ENCODE results near the gene EVA1A.

The EVA1A gene

GRCh38 chr2:75571730-75572430 lies 11.1 kb upstream of the EVA1A start:
- Histone ChIP-seq H3K9me3 (ENCODE audit: control insufficient read depth, insufficient read depth, low read depth, low read length) (no peaks in the 10 kb centered on the region), H3K9ac (ENCODE audit: low read length) (no peak overlapping the region), H3K27ac (ENCODE audit: low read depth, low read length) (no peak overlapping the region), H3K4me3 (ENCODE audit: low read depth, low read length) (no peak overlapping the region), H3K27me3 (ENCODE audit: control insufficient read depth, insufficient read depth, low read length) (no peaks in the 10 kb centered on the region), H3K4me1 (ENCODE audit: control insufficient read depth, insufficient read depth, low read length) (peaks cover 7% of the 10 kb centered on the region; the same call in 1 of the 2 replicates), H3K36me3 (ENCODE audit: control insufficient read depth, insufficient read depth, low read length) (no peaks in the 10 kb centered on the region)

- no peak overlapping the region for H3K4me3 ChIP-seq (ENCODE audit: low read depth, low read length)
- no peaks in the 10 kb centered on the region for H3K27me3 ChIP-seq (ENCODE audit: control insufficient read depth, insufficient read depth, low read length)
- no peaks in the 10 kb centered on the region for H3K36me3 ChIP-seq (ENCODE audit: control insufficient read depth, insufficient read depth, low read length)
- H3K27ac ChIP-seq (ENCODE audit: low read depth, low read length) = no peak overlapping the region
- H3K9me3 ChIP-seq (ENCODE audit: control insufficient read depth, insufficient read depth, low read depth, low read length) = no peaks in the 10 kb centered on the region
- no peak overlapping the region for H3K9ac ChIP-seq (ENCODE audit: low read length)
- peaks cover 7% of the 10 kb centered on the region; the same call in 1 of the 2 replicates for H3K4me1 ChIP-seq (ENCODE audit: control insufficient read depth, insufficient read depth, low read length)
Observed at GRCh38 chr2:75570948-75571729, 10.4 kb upstream of the EVA1A start.

- no peak overlapping the region for H3K9ac ChIP-seq (ENCODE audit: low read length)
- no peaks in the 10 kb centered on the region for H3K27me3 ChIP-seq (ENCODE audit: control insufficient read depth, insufficient read depth, low read length)
- no peaks in the 10 kb centered on the region for H3K9me3 ChIP-seq (ENCODE audit: control insufficient read depth, insufficient read depth, low read depth, low read length)
Observed at GRCh38 chr2:75570024-75570947, 9.5 kb upstream of the EVA1A start.

GRCh38 chr2:75569546-75569945 lies 8.8 kb upstream of the EVA1A start:
- no peaks in the 10 kb centered on the region for H3K27me3 ChIP-seq (ENCODE audit: control insufficient read depth, insufficient read depth, low read length)

More at GRCh38 chr2:75570024-75570947, 9.5 kb upstream of the EVA1A start:
- H3K4me1 ChIP-seq (ENCODE audit: control insufficient read depth, insufficient read depth, low read length) = peaks cover 7% of the 10 kb centered on the region; the same call in 1 of the 2 replicates
- H3K27ac ChIP-seq (ENCODE audit: low read depth, low read length) = no peak overlapping the region
- no peak overlapping the region for H3K4me3 ChIP-seq (ENCODE audit: low read depth, low read length)
- no peaks in the 10 kb centered on the region for H3K36me3 ChIP-seq (ENCODE audit: control insufficient read depth, insufficient read depth, low read length)

GRCh38 chr2:75568174-75568573 lies 7.4 kb upstream of the EVA1A start:
- Histone ChIP-seq H3K27me3 (ENCODE audit: control insufficient read depth, insufficient read depth, low read length) (no peaks in the 10 kb centered on the region), H3K9me3 (ENCODE audit: control insufficient read depth, insufficient read depth, low read depth, low read length) (no peaks in the 10 kb centered on the region), H3K4me1 (ENCODE audit: control insufficient read depth, insufficient read depth, low read length) (peaks cover 7% of the 10 kb centered on the region; the same call in 1 of the 2 replicates), H3K4me3 (ENCODE audit: low read depth, low read length) (no peak overlapping the region), H3K27ac (ENCODE audit: low read depth, low read length) (no peak overlapping the region), H3K36me3 (ENCODE audit: control insufficient read depth, insufficient read depth, low read length) (no peaks in the 10 kb centered on the region), H3K9ac (ENCODE audit: low read length) (no peak overlapping the region)

More at GRCh38 chr2:75569546-75569945, 8.8 kb upstream of the EVA1A start:
- Histone ChIP-seq H3K9ac (ENCODE audit: low read length) (no peak overlapping the region), H3K4me1 (ENCODE audit: control insufficient read depth, insufficient read depth, low read length) (peaks cover 7% of the 10 kb centered on the region; the same call in 1 of the 2 replicates), H3K9me3 (ENCODE audit: control insufficient read depth, insufficient read depth, low read depth, low read length) (no peaks in the 10 kb centered on the region), H3K36me3 (ENCODE audit: control insufficient read depth, insufficient read depth, low read length) (no peaks in the 10 kb centered on the region), H3K4me3 (ENCODE audit: low read depth, low read length) (no peak overlapping the region), H3K27ac (ENCODE audit: low read depth, low read length) (no peak overlapping the region)

- H3K4me3 ChIP-seq (ENCODE audit: low read depth, low read length) = no peak overlapping the region
- no peaks in the 10 kb centered on the region for H3K9me3 ChIP-seq (ENCODE audit: control insufficient read depth, insufficient read depth, low read depth, low read length)
- H3K4me1 ChIP-seq (ENCODE audit: control insufficient read depth, insufficient read depth, low read length) = peaks cover 8% of the 10 kb centered on the region; the same call in 1 of the 2 replicates
- H3K27ac ChIP-seq (ENCODE audit: low read depth, low read length) = no peak overlapping the region
- no peaks in the 10 kb centered on the region for H3K36me3 ChIP-seq (ENCODE audit: control insufficient read depth, insufficient read depth, low read length)
- peaks cover 15% of the 10 kb centered on the region for H3K27me3 ChIP-seq (ENCODE audit: control insufficient read depth, insufficient read depth, low read length)
- H3K9ac ChIP-seq (ENCODE audit: low read length) = no peak overlapping the region
Observed at GRCh38 chr2:75565472-75566462, 5.0 kb upstream of the EVA1A start.

- Histone ChIP-seq H3K27ac (ENCODE audit: low read depth, low read length) (no peak overlapping the region), H3K27me3 (ENCODE audit: control insufficient read depth, insufficient read depth, low read length) (peaks cover 20% of the 10 kb centered on the region), H3K9ac (ENCODE audit: low read length) (no peak overlapping the region), H3K9me3 (ENCODE audit: control insufficient read depth, insufficient read depth, low read depth, low read length) (no peaks in the 10 kb centered on the region), H3K4me3 (ENCODE audit: low read depth, low read length) (no peak overlapping the region), H3K36me3 (ENCODE audit: control insufficient read depth, insufficient read depth, low read length) (no peaks in the 10 kb centered on the region), H3K4me1 (ENCODE audit: control insufficient read depth, insufficient read depth, low read length) (peaks cover 6% of the 10 kb centered on the region)
Observed at GRCh38 chr2:75564713-75565359, 4.1 kb upstream of the EVA1A start.

GRCh38 chr2:75564026-75564688 lies 3.4 kb upstream of the EVA1A start:
- H3K27ac ChIP-seq (ENCODE audit: low read depth, low read length) = no peak overlapping the region
- H3K9me3 ChIP-seq (ENCODE audit: control insufficient read depth, insufficient read depth, low read depth, low read length) = no peaks in the 10 kb centered on the region
- peaks cover 6% of the 10 kb centered on the region for H3K4me1 ChIP-seq (ENCODE audit: control insufficient read depth, insufficient read depth, low read length)
- H3K4me3 ChIP-seq (ENCODE audit: low read depth, low read length) = no peak overlapping the region
- H3K27me3 ChIP-seq (ENCODE audit: control insufficient read depth, insufficient read depth, low read length) = peaks cover 25% of the 10 kb centered on the region
- no peak overlapping the region for H3K9ac ChIP-seq (ENCODE audit: low read length)
- H3K36me3 ChIP-seq (ENCODE audit: control insufficient read depth, insufficient read depth, low read length) = no peaks in the 10 kb centered on the region

- no peak overlapping the region for H3K4me3 ChIP-seq (ENCODE audit: low read depth, low read length)
- peaks cover 28% of the 10 kb centered on the region for H3K27me3 ChIP-seq (ENCODE audit: control insufficient read depth, insufficient read depth, low read length)
- no peak overlapping the region for H3K9ac ChIP-seq (ENCODE audit: low read length)
- peaks cover 6% of the 10 kb centered on the region for H3K4me1 ChIP-seq (ENCODE audit: control insufficient read depth, insufficient read depth, low read length)
- H3K27ac ChIP-seq (ENCODE audit: low read depth, low read length) = no peak overlapping the region
- H3K36me3 ChIP-seq (ENCODE audit: control insufficient read depth, insufficient read depth, low read length) = no peaks in the 10 kb centered on the region
- no peaks in the 10 kb centered on the region for H3K9me3 ChIP-seq (ENCODE audit: control insufficient read depth, insufficient read depth, low read depth, low read length)
Observed at GRCh38 chr2:75563591-75563990, 2.9 kb upstream of the EVA1A start.

Data from HUES6 (cell line).